Measurements from ENCODE around the gene GSX1.
"Not testable (repeated sequence)": the region's sequence is repeated elsewhere in the genome, so short reads cannot be mapped to it uniquely, and the experiment has no call there.

The GSX1 gene

GRCh38 chr13:27794368-27794691, 2.0 kb downstream of the GSX1 start:
- no peak for FAIRE-seq
- no peak for DNase-seq (ENCODE audit: low spot score)

GRCh38 chr13:27794921-27795717, 2.8 kb downstream of the GSX1 start:
- DNase-seq (ENCODE audit: low spot score) (no peak), FAIRE-seq (no peak)

GRCh38 chr13:27795718-27796019, 3.4 kb downstream of the GSX1 start:
- no peak for DNase-seq (ENCODE audit: low spot score)
- FAIRE-seq, result no peak

- DNase-seq (ENCODE audit: low spot score) (no peak), FAIRE-seq (no peak)
Measured at GRCh38 chr13:27796544-27797227, 4.4 kb downstream of the GSX1 start.

- FAIRE-seq (no peak), DNase-seq (ENCODE audit: low spot score) (peak; percentile 54)
Measured at GRCh38 chr13:27797228-27797624, 4.9 kb downstream of the GSX1 start.

GRCh38 chr13:27806744-27807387, 14.6 kb downstream of the GSX1 start:
- DNase-seq (ENCODE audit: low spot score), result no peak
- FAIRE-seq, result no peak

GRCh38 chr13:27808851-27809550, 16.7 kb downstream of the GSX1 start:
- FAIRE-seq (no peak), DNase-seq (ENCODE audit: low spot score) (no peak)

GRCh38 chr13:27810009-27810408, 17.7 kb downstream of the GSX1 start:
- FAIRE-seq, result no peak

GRCh38 chr13:27810461-27810860, 18.2 kb downstream of the GSX1 start:
- no peak for DNase-seq (ENCODE audit: low spot score)
- no peak for FAIRE-seq

More at GRCh38 chr13:27810009-27810408, 17.7 kb downstream of the GSX1 start:
- no peak for DNase-seq (ENCODE audit: low spot score)

- FAIRE-seq, result no peak
- DNase-seq (ENCODE audit: low spot score), result no peak
Measured at GRCh38 chr13:27813826-27814225, 21.5 kb downstream of the GSX1 start.

- DNase-seq (ENCODE audit: low spot score); FAIRE-seq: not testable (repeated sequence)
Measured at GRCh38 chr13:27817832-27818231, 25.5 kb downstream of the GSX1 start.

GRCh38 chr13:27820524-27821482, 28.5 kb downstream of the GSX1 start:
- FAIRE-seq (no peak), DNase-seq (ENCODE audit: low spot score) (no peak)

- FAIRE-seq (no peak), DNase-seq (ENCODE audit: low spot score) (no peak)
Measured at GRCh38 chr13:27821566-27821965, 29.3 kb downstream of the GSX1 start.

GRCh38 chr13:27822258-27822872, 30.1 kb downstream of the GSX1 start:
- DNase-seq (ENCODE audit: low spot score), result no peak
- FAIRE-seq, result no peak

- DNase-seq (ENCODE audit: low spot score) (no peak), FAIRE-seq (no peak)
Measured at GRCh38 chr13:27822873-27823311, 30.6 kb downstream of the GSX1 start.

GRCh38 chr13:27824121-27824520, 31.8 kb downstream of the GSX1 start:
- FAIRE-seq (no peak), DNase-seq (ENCODE audit: low spot score) (no peak)

- DNase-seq (ENCODE audit: low spot score) (no peak), FAIRE-seq (no peak)
Measured at GRCh38 chr13:27825072-27825471, 32.8 kb downstream of the GSX1 start.

GRCh38 chr13:27826379-27827353, 34.4 kb downstream of the GSX1 start:
- FAIRE-seq, result no peak
- DNase-seq (ENCODE audit: low spot score), result peak; percentile 79

- no peak for FAIRE-seq
Measured at GRCh38 chr13:27827646-27828045, 35.4 kb downstream of the GSX1 start.

More at GRCh38 chr13:27827646-27828045, 35.4 kb downstream of the GSX1 start:
- DNase-seq (ENCODE audit: low spot score), result no peak

Measured in urothelium cell line (cell line).